ENCODE results near the gene ATP8B4. TPM values are rescaled to one million over a fixed set of nuclear protein-coding genes. Genes with fewer than 3 reads are reported as not detected.

The ATP8B4 gene
- total and polyA plus RNA-seq, 4 donors = 1.9 to 19.7 (median 12.4) TPM

DNA sequence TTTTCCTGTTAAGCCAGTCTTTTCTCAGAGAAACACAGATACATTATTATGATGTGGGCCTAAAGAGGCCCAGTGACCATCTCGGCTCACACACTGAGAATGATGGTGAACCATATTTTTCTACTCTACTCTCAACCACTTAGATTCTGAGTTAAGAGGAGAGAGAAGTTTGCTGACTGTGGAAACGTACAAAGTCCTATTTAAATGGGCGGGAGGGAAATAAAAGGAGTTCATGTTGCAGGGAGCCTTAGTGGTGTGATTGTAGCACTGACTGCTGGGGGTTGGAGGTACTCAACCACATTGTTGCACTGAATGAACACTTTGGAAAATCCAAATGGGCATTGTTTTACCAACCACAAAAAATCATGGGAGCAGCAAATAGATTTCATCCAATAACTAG lies 51.0 kb downstream of the ATP8B4 start:
- H3K9me3 ChIP-seq (ENCODE audit: control insufficient read depth in 4 of 4, low read length in 3 of 4) = no peaks in the 10 kb centered on the region
- 60% methylated on average over 3 of the region's 3 CpGs for WGBS
- H3K4me1 ChIP-seq (ENCODE audit: control insufficient read depth in 4 of 4, insufficient read depth in 4 of 4, low read length in 3 of 4) = no peaks in the 10 kb centered on the region
- H3K27me3 ChIP-seq (ENCODE audit: control insufficient read depth in 4 of 4, insufficient read depth in 4 of 4, low read length in 3 of 4) = no peaks in the 10 kb centered on the region
- no peak overlapping the region for H3K27ac ChIP-seq (ENCODE audit: low read depth in 1 of 2, low read length in 2 of 2)
- H3K4me3 ChIP-seq (ENCODE audit: low read depth in 1 of 3, low read length in 3 of 3) = no peak overlapping the region
- TF ChIP-seq, protein P1, sequence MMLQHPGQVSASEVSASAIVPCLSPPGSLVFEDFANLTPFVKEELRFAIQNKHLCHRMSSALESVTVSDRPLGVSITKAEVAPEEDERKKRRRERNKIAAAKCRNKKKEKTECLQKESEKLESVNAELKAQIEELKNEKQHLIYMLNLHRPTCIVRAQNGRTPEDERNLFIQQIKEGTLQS (IDR thresholded peaks at IDR 0.05) = no peak
- TF ChIP-seq RXRA (IDR thresholded peaks at IDR 0.05) (no peak), SP1 (IDR thresholded peaks at IDR 0.05) (no peak), NR2F2 (IDR thresholded peaks at IDR 0.05) (no peak), RAD21 (IDR thresholded peaks at IDR 0.05) (no peak), FOXA1 (IDR thresholded peaks at IDR 0.05) (no peak), GABPA (IDR thresholded peaks at IDR 0.05 in 1 of 2, conservative IDR thresholded peaks at IDR 0.05 in 1 of 2) (no peak), FOXA2 (IDR thresholded peaks at IDR 0.05) (no peak), HNF4A (conservative IDR thresholded peaks at IDR 0.05) (no peak), HNF4G (IDR thresholded peaks at IDR 0.05) (no peak)
- TF ChIP-seq, protein P2, sequence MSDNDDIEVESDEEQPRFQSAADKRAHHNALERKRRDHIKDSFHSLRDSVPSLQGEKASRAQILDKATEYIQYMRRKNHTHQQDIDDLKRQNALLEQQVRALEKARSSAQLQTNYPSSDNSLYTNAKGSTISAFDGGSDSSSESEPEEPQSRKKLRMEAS (IDR thresholded peaks at IDR 0.05) = no peak
- TF ChIP-seq, protein P3, sequence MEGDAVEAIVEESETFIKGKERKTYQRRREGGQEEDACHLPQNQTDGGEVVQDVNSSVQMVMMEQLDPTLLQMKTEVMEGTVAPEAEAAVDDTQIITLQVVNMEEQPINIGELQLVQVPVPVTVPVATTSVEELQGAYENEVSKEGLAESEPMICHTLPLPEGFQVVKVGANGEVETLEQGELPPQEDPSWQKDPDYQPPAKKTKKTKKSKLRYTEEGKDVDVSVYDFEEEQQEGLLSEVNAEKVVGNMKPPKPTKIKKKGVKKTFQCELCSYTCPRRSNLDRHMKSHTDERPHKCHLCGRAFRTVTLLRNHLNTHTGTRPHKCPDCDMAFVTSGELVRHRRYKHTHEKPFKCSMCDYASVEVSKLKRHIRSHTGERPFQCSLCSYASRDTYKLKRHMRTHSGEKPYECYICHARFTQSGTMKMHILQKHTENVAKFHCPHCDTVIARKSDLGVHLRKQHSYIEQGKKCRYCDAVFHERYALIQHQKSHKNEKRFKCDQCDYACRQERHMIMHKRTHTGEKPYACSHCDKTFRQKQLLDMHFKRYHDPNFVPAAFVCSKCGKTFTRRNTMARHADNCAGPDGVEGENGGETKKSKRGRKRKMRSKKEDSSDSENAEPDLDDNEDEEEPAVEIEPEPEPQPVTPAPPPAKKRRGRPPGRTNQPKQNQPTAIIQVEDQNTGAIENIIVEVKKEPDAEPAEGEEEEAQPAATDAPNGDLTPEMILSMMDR (IDR thresholded peaks at IDR 0.05; ENCODE audit: low read depth, low read length, missing input control) = no peak
- TF ChIP-seq, protein P4, sequence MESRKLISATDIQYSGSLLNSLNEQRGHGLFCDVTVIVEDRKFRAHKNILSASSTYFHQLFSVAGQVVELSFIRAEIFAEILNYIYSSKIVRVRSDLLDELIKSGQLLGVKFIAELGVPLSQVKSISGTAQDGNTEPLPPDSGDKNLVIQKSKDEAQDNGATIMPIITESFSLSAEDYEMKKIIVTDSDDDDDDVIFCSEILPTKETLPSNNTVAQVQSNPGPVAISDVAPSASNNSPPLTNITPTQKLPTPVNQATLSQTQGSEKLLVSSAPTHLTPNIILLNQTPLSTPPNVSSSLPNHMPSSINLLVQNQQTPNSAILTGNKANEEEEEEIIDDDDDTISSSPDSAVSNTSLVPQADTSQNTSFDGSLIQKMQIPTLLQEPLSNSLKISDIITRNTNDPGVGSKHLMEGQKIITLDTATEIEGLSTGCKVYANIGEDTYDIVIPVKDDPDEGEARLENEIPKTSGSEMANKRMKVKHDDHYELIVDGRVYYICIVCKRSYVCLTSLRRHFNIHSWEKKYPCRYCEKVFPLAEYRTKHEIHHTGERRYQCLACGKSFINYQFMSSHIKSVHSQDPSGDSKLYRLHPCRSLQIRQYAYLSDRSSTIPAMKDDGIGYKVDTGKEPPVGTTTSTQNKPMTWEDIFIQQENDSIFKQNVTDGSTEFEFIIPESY (IDR thresholded peaks at IDR 0.05) = no peak
- no peaks in the 10 kb centered on the region for H3K36me3 ChIP-seq (ENCODE audit: control insufficient read depth in 4 of 4, insufficient read depth in 3 of 4, low read depth in 1 of 4, low read length in 3 of 4)
- no peak for DNase-seq (ENCODE audit: low spot score)
- no peak overlapping the region for H3K9ac ChIP-seq (ENCODE audit: low read depth in 1 of 2, low read length in 2 of 2)

DNA sequence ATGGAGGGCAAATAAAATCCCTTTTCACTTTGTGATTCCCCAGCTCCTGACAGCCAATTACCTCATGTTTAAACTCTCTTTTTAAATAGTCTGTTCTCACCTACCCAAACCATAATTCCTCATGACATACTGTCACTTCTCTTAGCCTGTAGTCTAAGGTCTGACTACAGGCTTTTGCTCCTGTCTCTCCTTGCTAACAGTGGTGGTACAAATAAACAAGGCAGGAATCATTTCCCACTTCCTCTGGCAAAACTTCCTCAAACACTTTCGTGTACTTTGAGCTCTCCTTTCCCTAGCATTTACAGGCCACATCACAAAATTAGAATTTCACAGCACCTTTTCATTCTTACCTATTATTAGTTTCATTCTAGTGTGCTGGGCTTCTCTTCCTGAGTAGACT lies 51.8 kb downstream of the ATP8B4 start:
- no peaks in the 10 kb centered on the region for H3K4me1 ChIP-seq (ENCODE audit: control insufficient read depth in 4 of 4, insufficient read depth in 4 of 4, low read length in 3 of 4)

More for the DNA sequence above, 51.8 kb downstream of the ATP8B4 start:
- Histone ChIP-seq H3K4me3 (ENCODE audit: low read depth in 1 of 3, low read length in 3 of 3) (no peak overlapping the region), H3K27ac (ENCODE audit: low read depth in 1 of 2, low read length in 2 of 2) (no peak overlapping the region), H3K9me3 (ENCODE audit: control insufficient read depth in 4 of 4, low read length in 3 of 4) (no peaks in the 10 kb centered on the region), H3K27me3 (ENCODE audit: control insufficient read depth in 4 of 4, insufficient read depth in 4 of 4, low read length in 3 of 4) (no peaks in the 10 kb centered on the region), H3K36me3 (ENCODE audit: control insufficient read depth in 4 of 4, insufficient read depth in 3 of 4, low read depth in 1 of 4, low read length in 3 of 4) (no peaks in the 10 kb centered on the region), H3K9ac (ENCODE audit: low read depth in 1 of 2, low read length in 2 of 2) (no peak overlapping the region)
- WGBS = 46% methylated on average over 1 of the region's 1 CpG
- no peak for TF ChIP-seq RXRA (IDR thresholded peaks at IDR 0.05)
- TF ChIP-seq, protein P2 (IDR thresholded peaks at IDR 0.05) = no peak
- no peak for TF ChIP-seq EGR1 (IDR thresholded peaks at IDR 0.05; ENCODE audit: low read depth in 2 of 2)
- no peak for TF ChIP-seq SP1 (IDR thresholded peaks at IDR 0.05)
- no peak for TF ChIP-seq GABPA (IDR thresholded peaks at IDR 0.05 in 1 of 2, conservative IDR thresholded peaks at IDR 0.05 in 1 of 2)
- TF ChIP-seq, protein P1 (IDR thresholded peaks at IDR 0.05) = no peak
- TF ChIP-seq, protein P4 (IDR thresholded peaks at IDR 0.05) = no peak
- no peak for TF ChIP-seq JUND (IDR thresholded peaks at IDR 0.05)
- TF ChIP-seq TAF1 (conservative IDR thresholded peaks at IDR 0.05) = no peak
- TF ChIP-seq, protein P3 (IDR thresholded peaks at IDR 0.05; ENCODE audit: low read depth, low read length, missing input control) = no peak
- no peak for TF ChIP-seq HNF4G (IDR thresholded peaks at IDR 0.05)
- TF ChIP-seq, protein P5, sequence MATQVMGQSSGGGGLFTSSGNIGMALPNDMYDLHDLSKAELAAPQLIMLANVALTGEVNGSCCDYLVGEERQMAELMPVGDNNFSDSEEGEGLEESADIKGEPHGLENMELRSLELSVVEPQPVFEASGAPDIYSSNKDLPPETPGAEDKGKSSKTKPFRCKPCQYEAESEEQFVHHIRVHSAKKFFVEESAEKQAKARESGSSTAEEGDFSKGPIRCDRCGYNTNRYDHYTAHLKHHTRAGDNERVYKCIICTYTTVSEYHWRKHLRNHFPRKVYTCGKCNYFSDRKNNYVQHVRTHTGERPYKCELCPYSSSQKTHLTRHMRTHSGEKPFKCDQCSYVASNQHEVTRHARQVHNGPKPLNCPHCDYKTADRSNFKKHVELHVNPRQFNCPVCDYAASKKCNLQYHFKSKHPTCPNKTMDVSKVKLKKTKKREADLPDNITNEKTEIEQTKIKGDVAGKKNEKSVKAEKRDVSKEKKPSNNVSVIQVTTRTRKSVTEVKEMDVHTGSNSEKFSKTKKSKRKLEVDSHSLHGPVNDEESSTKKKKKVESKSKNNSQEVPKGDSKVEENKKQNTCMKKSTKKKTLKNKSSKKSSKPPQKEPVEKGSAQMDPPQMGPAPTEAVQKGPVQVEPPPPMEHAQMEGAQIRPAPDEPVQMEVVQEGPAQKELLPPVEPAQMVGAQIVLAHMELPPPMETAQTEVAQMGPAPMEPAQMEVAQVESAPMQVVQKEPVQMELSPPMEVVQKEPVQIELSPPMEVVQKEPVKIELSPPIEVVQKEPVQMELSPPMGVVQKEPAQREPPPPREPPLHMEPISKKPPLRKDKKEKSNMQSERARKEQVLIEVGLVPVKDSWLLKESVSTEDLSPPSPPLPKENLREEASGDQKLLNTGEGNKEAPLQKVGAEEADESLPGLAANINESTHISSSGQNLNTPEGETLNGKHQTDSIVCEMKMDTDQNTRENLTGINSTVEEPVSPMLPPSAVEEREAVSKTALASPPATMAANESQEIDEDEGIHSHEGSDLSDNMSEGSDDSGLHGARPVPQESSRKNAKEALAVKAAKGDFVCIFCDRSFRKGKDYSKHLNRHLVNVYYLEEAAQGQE (IDR thresholded peaks at IDR 0.05) = no peak
- TF ChIP-seq FOXA1 (IDR thresholded peaks at IDR 0.05) = no peak
- no peak for TF ChIP-seq RAD21 (IDR thresholded peaks at IDR 0.05)
- TF ChIP-seq YY1 (IDR thresholded peaks at IDR 0.05) = no peak
- no peak for TF ChIP-seq FOXA2 (IDR thresholded peaks at IDR 0.05)
- TF ChIP-seq NR2F2 (IDR thresholded peaks at IDR 0.05) = no peak
- TF ChIP-seq HNF4A (conservative IDR thresholded peaks at IDR 0.05) = no peak
- DNase-seq (ENCODE audit: low spot score) = no peak

All from liver (tissue), 9 donors.